Liver (tissue), 9 donors: ENCODE data around the gene ENO4. TPM values are rescaled to one million over a fixed set of nuclear protein-coding genes. Genes with fewer than 3 reads are reported as not detected.

Experiments used
- DNase-seq: peaks from one replicate; pipeline ENCODE4 v3.0.0-alpha.2; 2017; ENCODE audit warnings: low spot score
- H3K27ac ChIP-seq, 2 donors: one replicate each; pipeline ENCODE4 v1.7.0; 2013; ENCODE audit warnings: inconsistent platforms in 2 of 2, low read length in 2 of 2, control low read depth in 1 of 2, low read depth in 1 of 2, mild to moderate bottlenecking in 1 of 2
- H3K27me3 ChIP-seq, 4 donors: one replicate each; pipeline versions ENCODE4 v1.6.1 to v1.7.0; 2013; ENCODE audit warnings: low read length in 3 of 4, inconsistent platforms in 1 of 4, mild to moderate bottlenecking in 1 of 4, moderate library complexity in 1 of 4; ENCODE audit not compliant: control insufficient read depth in 4 of 4, insufficient read depth in 4 of 4
- H3K36me3 ChIP-seq, 4 donors: one replicate each; pipeline versions ENCODE4 v1.6.1 to v1.7.0; 2013; ENCODE audit warnings: low read length in 3 of 4, mild to moderate bottlenecking in 3 of 4, low read depth in 1 of 4, moderate library complexity in 1 of 4; ENCODE audit not compliant: control insufficient read depth in 4 of 4, insufficient read depth in 3 of 4
- H3K4me1 ChIP-seq, 4 donors: one replicate each; pipeline versions ENCODE4 v1.6.1 to v1.7.0; 2013; ENCODE audit warnings: low read length in 3 of 4, mild to moderate bottlenecking in 3 of 4, moderate library complexity in 1 of 4; ENCODE audit not compliant: control insufficient read depth in 4 of 4, insufficient read depth in 4 of 4
- H3K4me3 ChIP-seq, 3 donors: one replicate each; pipeline versions ENCODE4 v1.6.1 to v1.7.0; 2013; ENCODE audit warnings: low read length in 3 of 3, control low read depth in 1 of 3, low read depth in 1 of 3, mild to moderate bottlenecking in 1 of 3
- H3K9ac ChIP-seq, 2 donors: one replicate each; pipeline ENCODE4 v1.7.0; 2013; ENCODE audit warnings: low read length in 2 of 2, mild to moderate bottlenecking in 2 of 2, moderate library complexity in 2 of 2, control low read depth in 1 of 2, low read depth in 1 of 2
- H3K9me3 ChIP-seq, 4 donors: one replicate each; pipeline versions ENCODE4 v1.6.1 to v1.7.0; 2013; ENCODE audit warnings: low read length in 3 of 4; ENCODE audit not compliant: control insufficient read depth in 4 of 4
- EGR1 ChIP-seq, 2 donors: IDR thresholded peaks; 2 replicates each; pipeline ENCODE4 v1.6.1; 2016 to 2018; ENCODE audit warnings: antibody characterized with exemption in 2 of 2, low read depth in 2 of 2
- FOXA1 ChIP-seq: IDR thresholded peaks from 2 replicates; pipeline ENCODE4 v1.6.1; 2016; ENCODE audit warnings: antibody characterized with exemption
- FOXA2 ChIP-seq: IDR thresholded peaks from 2 replicates; pipeline ENCODE4 v1.6.1; 2016; ENCODE audit warnings: antibody characterized with exemption
- GABPA ChIP-seq, 2 donors: IDR thresholded peaks in 1 of 2; conservative IDR thresholded peaks in 1 of 2; 2 replicates each; pipeline ENCODE4 v1.6.1; 2016; ENCODE audit warnings: antibody characterized with exemption in 2 of 2, mild to moderate bottlenecking in 1 of 2, moderate library complexity in 1 of 2
- JUND ChIP-seq, 2 donors: IDR thresholded peaks; 2 replicates each; pipeline ENCODE4 v1.6.1; 2016; ENCODE audit warnings: antibody characterized with exemption in 2 of 2
- NR2F2 ChIP-seq: IDR thresholded peaks from 2 replicates; pipeline ENCODE4 v1.6.1; 2016; ENCODE audit warnings: antibody characterized with exemption
- RXRA ChIP-seq, 2 donors: IDR thresholded peaks; 2 replicates each; pipeline ENCODE4 v1.6.1; 2017 to 2018; ENCODE audit warnings: antibody characterized with exemption in 2 of 2, mild to moderate bottlenecking in 1 of 2
- SP1 ChIP-seq: IDR thresholded peaks from 2 replicates; pipeline ENCODE4 v1.6.1; 2018; ENCODE audit warnings: antibody characterized with exemption, mild to moderate bottlenecking
- WGBS: extraction: QIAGEN DNeasy Blood & Tissue Kit; methylation state at CpG from one replicate; pipeline ENCODE4 v1.1.7; 2013; 5-methylcytosine and 5-hydroxymethylcytosine counted together
- polyA plus RNA-seq, 2 donors: library from polyadenylated mRNA; stranded (reverse) in 1 of 2; unstranded in 1 of 2; fragments of 200-250 nt in 1 of 2; fragments of >200 nt in 1 of 2; fragmentation: Nextera tagmentation in 1 of 2; extraction: Ambion mirVana in 1 of 2; gene quantifications; one replicate each; pipeline versions ENCODE4 v1.2.1 to v1.2.3, GENCODE V29; 2013 to 2015
- total RNA-seq, 2 donors: library from RNA; depleted of rRNA; stranded (reverse); fragments of >200 nt; gene quantifications; one replicate each; pipeline ENCODE4 v1.2.3, GENCODE V29; 2014
- TF ChIP-seq, protein P1 (sequence below): IDR thresholded peaks from 2 replicates; pipeline ENCODE4 v1.6.1; 2016; ENCODE audit warnings: antibody characterized with exemption
- TF ChIP-seq, protein P2 (sequence below): fragments of 150-350 bp; IDR thresholded peaks from 2 replicates; pipeline ENCODE4 v1.5.1; 2017; ENCODE audit warnings: improper control_type of control experiment, low read depth, low read length; ENCODE audit not compliant: missing input control
- TF ChIP-seq, protein P3 (sequence below): IDR thresholded peaks from 2 replicates; pipeline ENCODE4 v1.6.1; 2016; ENCODE audit warnings: antibody characterized with exemption, mild to moderate bottlenecking
- TF ChIP-seq, protein P4 (sequence below): IDR thresholded peaks from 2 replicates; pipeline ENCODE4 v1.6.1; 2016; ENCODE audit warnings: antibody characterized with exemption
- donor health status: healthy.
- donor health status: healthy.
- donor health status: healthy.
- donor health status: healthy.
- donor health status: healthy.

ENO4 gene
- total and polyA plus RNA-seq, 4 donors, result 0.03 to 0.19 (median 0.10) TPM

DNA sequence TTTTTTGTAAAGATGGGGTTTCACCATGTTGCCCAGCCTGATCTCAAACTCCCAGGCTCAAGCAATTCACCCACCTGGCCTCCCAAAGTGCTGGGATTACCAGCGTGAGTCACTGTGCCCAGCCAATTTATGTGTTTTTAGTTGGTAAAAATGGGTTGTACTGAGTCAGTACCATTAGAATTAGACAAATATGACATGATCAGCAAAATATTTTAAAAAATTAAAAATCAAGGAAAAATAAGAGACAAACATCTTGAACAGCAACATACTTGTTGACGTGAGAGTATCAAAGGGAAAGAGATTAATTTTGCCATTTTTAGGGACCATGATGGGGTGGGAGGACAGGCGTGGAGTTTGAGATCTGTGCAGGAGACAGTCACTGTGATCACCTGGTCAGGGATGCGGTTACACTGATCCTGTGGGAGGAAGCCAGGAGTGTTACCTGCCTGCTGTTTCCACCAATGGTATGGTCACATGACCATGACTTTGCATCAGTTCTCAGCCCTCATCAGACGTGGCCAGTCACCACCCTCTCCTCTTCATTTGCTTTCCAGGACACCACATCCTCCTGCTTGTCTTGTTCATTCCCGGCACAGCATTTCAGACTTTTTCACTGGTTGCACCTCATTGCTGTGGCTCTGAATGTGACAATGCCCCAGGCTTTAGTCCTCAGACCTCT, 29.2 kb upstream of the ENO4 start:
- TF ChIP-seq FOXA2 (no peak), NR2F2 (no peak), JUND (IDR thresholded peaks at IDR 0.05) (no peak), FOXA1 (no peak)
- TF ChIP-seq, protein P1, sequence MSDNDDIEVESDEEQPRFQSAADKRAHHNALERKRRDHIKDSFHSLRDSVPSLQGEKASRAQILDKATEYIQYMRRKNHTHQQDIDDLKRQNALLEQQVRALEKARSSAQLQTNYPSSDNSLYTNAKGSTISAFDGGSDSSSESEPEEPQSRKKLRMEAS, result no peak
- Histone ChIP-seq H3K36me3 (no peaks in the 10 kb centered on the region), H3K27me3 (peaks cover 0 to 3% (median 0%) of the 10 kb centered on the region in 4 donors), H3K4me1 (peaks cover 0 to 2% (median 0%) of the 10 kb centered on the region in 4 donors), H3K4me3 (no peak overlapping the region), H3K27ac (no peak overlapping the region), H3K9ac (no peak overlapping the region), H3K9me3 (no peaks in the 10 kb centered on the region)
- WGBS, result 86% methylated on average over 6 of the region's 6 CpGs
- DNase-seq, result no peak

DNA sequence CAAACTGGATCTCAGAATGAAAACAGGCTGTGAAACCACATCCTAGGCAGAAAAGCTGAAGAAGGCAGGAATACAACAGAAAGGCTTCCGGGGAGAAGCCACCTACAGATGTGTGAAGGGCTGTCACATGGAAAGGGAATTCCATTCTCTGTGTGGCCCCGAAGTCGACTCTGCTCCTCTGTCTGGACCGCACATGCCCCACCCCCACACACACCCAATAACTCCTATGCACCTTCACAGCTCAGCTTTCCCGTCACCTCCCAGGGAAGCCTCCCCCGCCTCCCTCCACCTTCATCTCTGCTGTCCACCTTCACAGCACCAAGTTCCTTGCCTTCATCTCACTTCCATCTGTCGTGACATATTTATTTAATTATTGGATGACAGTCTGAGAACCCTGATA, 23.4 kb upstream of the ENO4 start:
- no peak for DNase-seq
- Histone ChIP-seq H3K27ac (no peak overlapping the region), H3K9ac (no peak overlapping the region), H3K27me3 (no peaks in the 10 kb centered on the region), H3K9me3 (no peaks in the 10 kb centered on the region), H3K36me3 (no peaks in the 10 kb centered on the region), H3K4me3 (no peak overlapping the region), H3K4me1 (no peaks in the 10 kb centered on the region)
- WGBS, result 70% methylated on average over 7 of the region's 7 CpGs
- TF ChIP-seq RXRA (IDR thresholded peaks at IDR 0.05), result no peak
- TF ChIP-seq EGR1 (IDR thresholded peaks at IDR 0.05; ENCODE audit: low read depth in 2 of 2), result no peak
- TF ChIP-seq, protein P2, sequence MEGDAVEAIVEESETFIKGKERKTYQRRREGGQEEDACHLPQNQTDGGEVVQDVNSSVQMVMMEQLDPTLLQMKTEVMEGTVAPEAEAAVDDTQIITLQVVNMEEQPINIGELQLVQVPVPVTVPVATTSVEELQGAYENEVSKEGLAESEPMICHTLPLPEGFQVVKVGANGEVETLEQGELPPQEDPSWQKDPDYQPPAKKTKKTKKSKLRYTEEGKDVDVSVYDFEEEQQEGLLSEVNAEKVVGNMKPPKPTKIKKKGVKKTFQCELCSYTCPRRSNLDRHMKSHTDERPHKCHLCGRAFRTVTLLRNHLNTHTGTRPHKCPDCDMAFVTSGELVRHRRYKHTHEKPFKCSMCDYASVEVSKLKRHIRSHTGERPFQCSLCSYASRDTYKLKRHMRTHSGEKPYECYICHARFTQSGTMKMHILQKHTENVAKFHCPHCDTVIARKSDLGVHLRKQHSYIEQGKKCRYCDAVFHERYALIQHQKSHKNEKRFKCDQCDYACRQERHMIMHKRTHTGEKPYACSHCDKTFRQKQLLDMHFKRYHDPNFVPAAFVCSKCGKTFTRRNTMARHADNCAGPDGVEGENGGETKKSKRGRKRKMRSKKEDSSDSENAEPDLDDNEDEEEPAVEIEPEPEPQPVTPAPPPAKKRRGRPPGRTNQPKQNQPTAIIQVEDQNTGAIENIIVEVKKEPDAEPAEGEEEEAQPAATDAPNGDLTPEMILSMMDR, result no peak
- no peak for TF ChIP-seq FOXA1
- no peak for TF ChIP-seq GABPA (IDR thresholded peaks at IDR 0.05 in 1 of 2, conservative IDR thresholded peaks at IDR 0.05 in 1 of 2)
- TF ChIP-seq, protein P3, sequence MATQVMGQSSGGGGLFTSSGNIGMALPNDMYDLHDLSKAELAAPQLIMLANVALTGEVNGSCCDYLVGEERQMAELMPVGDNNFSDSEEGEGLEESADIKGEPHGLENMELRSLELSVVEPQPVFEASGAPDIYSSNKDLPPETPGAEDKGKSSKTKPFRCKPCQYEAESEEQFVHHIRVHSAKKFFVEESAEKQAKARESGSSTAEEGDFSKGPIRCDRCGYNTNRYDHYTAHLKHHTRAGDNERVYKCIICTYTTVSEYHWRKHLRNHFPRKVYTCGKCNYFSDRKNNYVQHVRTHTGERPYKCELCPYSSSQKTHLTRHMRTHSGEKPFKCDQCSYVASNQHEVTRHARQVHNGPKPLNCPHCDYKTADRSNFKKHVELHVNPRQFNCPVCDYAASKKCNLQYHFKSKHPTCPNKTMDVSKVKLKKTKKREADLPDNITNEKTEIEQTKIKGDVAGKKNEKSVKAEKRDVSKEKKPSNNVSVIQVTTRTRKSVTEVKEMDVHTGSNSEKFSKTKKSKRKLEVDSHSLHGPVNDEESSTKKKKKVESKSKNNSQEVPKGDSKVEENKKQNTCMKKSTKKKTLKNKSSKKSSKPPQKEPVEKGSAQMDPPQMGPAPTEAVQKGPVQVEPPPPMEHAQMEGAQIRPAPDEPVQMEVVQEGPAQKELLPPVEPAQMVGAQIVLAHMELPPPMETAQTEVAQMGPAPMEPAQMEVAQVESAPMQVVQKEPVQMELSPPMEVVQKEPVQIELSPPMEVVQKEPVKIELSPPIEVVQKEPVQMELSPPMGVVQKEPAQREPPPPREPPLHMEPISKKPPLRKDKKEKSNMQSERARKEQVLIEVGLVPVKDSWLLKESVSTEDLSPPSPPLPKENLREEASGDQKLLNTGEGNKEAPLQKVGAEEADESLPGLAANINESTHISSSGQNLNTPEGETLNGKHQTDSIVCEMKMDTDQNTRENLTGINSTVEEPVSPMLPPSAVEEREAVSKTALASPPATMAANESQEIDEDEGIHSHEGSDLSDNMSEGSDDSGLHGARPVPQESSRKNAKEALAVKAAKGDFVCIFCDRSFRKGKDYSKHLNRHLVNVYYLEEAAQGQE, result no peak
- TF ChIP-seq, protein P4, sequence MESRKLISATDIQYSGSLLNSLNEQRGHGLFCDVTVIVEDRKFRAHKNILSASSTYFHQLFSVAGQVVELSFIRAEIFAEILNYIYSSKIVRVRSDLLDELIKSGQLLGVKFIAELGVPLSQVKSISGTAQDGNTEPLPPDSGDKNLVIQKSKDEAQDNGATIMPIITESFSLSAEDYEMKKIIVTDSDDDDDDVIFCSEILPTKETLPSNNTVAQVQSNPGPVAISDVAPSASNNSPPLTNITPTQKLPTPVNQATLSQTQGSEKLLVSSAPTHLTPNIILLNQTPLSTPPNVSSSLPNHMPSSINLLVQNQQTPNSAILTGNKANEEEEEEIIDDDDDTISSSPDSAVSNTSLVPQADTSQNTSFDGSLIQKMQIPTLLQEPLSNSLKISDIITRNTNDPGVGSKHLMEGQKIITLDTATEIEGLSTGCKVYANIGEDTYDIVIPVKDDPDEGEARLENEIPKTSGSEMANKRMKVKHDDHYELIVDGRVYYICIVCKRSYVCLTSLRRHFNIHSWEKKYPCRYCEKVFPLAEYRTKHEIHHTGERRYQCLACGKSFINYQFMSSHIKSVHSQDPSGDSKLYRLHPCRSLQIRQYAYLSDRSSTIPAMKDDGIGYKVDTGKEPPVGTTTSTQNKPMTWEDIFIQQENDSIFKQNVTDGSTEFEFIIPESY, result no peak
- no peak for TF ChIP-seq SP1
